Fibroblast of upper back skin (primary cell): ENCODE measurements around the gene MYD88.
"Not testable (repeated sequence)": the region's sequence is repeated elsewhere in the genome, so short reads cannot be mapped to it uniquely, and the experiment has no call there.

Experiments
- DNase-seq: peaks from one replicate; pipeline ENCODE4 v3.0.0-alpha.2; 2013

Gene MYD88

DNA sequence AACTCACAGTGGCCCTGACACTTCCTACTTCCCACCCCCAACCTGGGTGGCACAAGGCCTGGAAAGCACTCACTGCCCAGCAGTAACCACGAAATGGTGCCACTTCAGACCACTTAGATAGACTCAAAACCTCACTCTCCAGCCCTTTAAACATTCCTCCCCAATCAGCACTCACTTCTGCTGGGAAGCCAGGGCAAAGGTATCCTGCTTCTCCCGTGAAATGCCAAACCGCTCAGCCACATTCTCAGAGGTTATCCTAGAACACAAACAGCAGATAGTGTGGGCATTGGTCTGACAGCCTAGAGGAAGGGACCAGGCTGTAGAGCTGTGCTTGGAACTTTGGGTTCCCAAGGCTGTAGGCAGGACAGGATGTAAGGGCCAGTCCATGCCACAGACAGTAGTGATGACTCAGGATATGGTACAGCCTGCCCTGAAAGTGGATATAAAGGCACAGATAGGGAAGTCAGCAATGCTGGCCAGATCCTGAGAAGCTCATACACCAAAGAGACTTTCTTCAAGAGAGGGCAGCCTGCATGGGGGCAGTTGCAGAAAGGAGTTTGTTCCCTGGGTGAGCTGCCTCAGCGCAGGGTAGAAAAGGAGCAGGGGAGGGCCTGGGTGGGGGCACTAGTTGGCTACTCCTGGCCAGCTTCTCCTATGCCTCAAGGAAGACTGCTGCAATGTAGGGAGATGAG, 10.7 kb upstream of the MYD88 start:
- DNase-seq = no peak

DNA sequence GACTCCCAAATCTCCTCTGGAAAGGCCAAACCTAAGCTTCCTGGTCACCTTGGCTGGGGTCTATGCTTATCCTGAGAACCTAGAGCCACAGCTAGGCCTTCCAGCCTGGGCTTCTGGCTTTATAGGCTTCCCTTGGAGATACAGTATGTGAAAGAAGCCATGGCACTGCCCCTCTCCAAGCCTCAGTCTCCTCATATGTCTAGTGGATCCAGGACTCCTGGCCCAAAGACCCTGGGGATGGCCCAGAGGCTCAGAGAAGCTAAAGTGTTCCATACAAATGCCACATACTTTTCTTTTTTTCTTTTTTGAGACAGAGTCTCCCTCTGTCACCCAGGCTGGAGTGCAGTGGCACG, 10.2 kb upstream of the MYD88 start:
- no peak for DNase-seq

DNA sequence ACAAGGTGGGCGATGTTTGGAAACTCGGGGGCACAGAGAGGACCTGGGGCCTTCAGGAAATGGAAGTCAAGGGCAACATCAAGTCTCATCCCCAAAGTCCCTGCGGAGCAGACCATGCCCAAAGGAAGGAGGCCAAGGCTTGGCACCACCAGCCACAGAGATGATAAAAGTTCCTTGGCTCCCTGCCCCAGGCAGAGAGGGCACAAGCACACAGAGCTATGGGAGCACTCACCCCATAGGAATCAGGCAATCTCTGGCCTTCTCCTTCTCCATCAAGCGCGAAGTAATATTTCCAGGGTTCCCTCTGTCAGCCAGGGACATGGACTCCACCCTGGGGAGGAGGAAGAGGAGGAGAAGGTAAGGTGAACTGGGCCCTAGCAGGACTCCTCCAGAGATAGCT, 9.4 kb upstream of the MYD88 start:
- no peak for DNase-seq

DNA sequence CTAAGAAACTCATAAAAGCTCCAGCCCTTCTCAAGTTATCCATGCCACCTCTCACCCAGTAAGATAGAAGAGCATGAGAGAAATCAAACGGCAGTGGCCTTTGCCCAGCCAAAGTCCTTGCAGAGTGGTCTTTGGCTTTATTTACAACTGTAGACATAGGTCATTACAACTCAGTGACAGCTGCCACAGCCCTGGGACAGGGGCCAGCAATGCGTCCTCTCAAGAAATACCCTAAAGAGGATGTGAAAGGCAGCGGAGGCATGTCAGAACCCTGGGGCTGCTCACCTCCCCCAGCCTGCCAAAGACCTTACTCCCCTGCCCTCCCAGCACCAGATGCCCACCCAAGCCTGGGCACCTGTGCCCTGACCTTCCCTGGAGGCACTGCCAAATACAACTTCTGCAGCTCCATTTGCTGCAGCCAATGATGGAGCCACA, 7.8 kb upstream of the MYD88 start:
- DNase-seq = no peak

DNA sequence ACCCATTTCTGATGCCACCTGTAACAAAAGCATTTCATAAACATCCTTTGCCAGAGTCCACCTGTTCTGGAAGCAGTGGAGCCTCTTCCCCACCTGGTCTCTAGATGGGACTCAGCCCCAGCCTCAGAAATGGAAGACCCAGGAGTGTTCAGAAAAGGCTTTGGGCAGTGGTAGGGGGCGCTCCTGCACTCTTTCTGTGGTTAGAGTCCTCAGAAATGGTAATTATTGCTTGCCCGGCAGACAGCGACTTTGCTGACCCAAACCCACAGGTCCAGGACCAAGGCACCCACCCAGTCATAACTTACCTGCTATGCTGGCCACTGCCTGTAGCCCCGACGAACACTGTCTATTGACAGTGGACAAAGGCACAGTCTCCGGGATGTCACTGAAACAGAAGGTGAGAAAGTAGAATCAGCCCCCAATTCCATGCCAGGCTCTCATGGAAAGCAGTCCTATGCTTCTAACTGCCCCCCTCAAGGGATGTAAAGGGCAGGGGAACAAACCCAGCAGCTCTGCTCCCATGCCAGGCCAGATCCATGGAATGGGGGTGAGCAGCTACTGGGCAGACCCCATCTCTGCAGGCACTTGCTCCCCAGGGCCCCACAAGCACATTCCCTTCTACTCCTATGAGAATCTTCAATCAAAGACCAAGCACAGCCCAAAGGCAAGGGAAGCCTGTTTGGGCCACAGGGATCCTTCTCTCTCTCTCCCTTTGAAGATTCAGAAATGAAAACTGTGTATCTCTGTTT, 6.7 kb upstream of the MYD88 start:
- peak; percentile 17 for DNase-seq

DNA sequence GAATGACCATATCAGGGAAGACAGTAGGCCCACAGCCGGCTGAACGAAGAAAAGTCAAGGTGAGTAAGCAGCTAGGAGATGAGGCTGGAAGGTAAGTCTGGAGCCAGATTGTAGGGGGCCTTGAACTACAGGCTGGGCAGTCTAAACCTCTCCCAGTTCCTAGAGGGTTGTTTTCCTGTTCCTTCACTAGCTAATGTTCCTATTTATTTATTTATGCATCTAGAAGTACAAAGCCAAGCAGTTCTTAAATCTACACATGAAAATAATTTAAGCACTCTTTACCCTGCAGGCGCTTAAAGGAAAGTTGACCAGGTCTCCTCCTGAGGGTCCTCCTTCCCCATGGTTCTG, 5.3 kb upstream of the MYD88 start:
- DNase-seq = no peak

DNA sequence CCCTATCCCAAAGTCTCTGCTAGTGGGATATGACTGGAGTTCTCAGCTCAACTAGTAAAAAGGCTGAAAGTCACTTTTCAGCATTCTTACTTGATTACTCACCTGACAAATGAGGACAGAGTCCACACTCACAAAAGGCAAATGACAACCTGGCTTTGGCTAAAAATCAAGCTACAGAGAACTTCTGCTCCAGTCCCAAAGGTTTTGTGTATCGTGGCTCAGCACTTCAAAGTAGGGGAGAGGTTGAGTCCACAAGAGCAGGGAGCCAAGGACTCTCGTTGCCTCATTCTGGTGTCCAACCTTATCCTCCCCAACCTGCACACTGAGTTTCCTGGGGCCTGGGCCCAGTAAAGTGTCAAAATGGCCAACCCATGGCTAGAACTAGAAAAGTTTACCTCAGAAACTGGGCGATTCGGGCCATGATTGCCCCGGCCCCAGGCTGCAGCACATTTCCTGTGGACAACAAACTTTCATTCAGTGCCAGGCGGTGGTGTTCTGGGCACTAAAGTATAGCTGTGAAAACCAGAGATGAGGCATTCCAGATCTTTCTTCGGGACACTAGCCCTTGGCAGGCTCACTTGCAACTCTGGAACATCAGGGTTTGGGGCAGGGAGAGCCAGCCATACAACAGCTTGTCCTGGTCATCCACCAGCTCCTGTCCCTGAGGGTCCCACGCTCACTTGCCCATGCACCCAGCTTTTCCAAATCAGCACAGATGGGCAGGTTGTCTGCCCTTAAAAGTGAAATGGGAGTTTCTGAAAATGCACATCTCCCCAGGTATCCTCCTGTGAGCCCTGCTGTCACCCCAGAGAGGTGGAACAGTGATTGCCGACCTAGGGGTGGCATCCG, 4.7 kb upstream of the MYD88 start:
- DNase-seq = no peak

DNA sequence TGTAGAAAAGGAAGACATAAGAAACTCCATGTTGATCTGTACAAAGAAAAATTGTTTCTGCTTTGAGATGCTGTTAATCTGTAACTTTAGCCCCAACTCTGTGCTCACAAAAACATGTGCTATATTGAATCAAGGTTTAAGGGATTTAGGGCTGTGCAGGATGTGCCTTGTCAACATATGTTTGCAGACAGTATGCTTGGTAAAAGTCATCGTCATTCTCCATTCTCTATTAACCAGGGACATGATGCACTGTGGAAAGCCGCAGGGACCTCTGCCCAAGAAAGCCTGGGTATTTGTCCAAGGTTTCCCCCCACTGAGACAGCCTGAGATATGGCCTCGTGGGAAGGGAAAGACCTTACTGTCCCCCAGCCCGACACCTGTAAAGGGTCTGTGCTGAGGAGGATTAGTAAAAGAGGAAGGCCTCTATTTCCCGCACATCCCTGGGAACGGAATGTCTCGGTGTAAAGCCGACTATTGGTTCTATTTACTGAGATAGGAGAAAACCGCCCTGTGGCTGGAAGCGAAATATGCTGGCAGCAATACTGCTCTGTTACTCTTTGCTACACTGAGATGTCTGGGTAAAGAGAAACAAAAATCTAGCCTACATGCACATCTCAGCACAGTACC, 3.8 kb upstream of the MYD88 start:
- not testable (repeated sequence) for DNase-seq

DNA sequence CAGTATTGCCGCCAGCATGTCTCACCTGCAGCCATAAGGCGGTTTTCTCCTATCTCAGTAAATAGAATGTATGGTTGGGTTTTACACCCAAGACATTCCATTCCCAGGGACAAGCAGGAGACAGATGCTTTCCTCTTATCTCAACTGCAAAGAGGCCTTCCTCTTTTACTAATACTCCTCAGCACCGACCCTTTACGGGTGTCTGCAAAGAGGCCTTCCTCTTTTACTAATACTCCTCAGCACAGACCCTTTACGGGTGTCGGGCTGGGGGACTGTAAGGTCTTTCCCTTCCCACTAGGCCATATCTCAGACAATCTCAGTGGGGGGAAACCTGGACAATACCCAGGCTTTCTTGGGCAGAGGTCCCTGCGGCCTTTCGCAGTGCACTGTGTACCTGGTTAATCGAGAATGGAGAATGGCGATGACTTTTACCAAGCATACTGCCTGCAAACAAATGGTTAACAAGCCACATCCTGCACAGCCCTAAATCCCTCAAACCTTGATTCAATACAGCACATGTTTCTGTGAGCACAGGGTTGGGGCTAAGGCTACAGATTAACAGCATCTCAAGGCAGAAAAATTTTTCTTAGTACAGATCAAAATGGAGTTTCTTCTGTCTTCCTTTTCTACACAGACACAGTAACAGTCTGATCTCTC, 2.7 kb upstream of the MYD88 start:
- DNase-seq = not testable (repeated sequence)

DNA sequence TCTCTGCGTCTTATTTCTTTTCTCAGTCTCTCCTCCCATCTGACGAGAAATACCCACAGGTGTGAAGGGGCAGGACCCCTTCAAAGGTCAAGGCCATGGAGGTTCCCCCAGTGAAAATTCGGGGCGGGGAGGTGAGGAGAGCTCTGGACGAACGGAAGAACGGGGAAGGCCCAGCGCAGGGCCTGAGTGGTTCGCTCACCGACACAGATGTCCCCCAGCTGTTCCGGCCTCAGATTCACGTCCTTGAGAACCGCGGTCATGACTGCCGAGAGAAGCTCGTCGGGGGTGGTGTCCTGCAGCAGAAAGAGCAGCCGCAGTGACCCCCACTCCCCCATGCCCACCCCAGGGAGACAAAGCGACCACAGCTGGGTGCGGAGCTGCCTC, 2.1 kb upstream of the MYD88 start:
- DNase-seq = no peak

DNA sequence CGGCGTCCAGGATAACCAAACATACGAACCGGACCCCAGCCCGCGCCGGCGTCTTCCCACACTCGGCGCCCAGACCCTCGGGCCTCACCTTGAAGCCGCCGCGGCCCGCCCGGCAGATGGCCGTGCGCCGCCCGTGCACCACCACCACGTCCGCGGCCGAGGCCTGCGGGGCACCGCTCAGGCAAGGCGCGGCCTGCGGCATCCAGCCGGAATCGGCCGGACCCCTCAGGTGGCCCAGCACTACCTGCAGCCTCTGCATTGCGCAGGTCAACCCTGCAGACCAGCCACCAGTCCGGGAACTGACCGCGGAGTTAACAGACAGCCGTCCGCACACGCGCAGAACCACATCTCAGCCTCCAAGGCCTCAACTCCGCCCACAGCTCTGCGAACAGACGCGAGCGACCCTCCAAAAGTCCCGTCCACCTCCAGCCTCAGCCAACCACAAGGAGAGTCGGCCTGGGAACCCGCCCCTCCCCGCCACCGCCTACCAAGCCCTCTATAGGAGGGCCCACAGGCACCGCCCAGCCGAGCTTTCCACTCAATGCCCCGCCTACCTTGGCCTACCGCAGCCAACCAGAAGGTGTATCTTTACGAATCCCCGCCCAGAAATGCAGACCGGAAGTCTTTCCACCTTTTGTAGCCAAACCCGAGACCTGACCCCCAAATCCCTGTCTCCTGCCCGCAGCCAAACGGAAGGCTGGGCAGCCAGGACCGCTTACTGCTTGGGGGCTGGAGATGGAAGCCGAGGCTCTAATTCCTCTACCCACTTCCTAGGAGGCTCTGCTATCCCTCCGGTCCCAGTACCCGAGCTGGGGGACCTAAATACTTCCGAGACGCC, 1.5 kb upstream of the MYD88 start, which contains the start of gene ACAA1:
Gene ACAA1, minus strand, starts transcription at position 351 of the 838 bp plus-strand sequence. Its CDS starts 92 bp downstream, at position 259.
- DNase-seq = peak; percentile 99

DNA sequence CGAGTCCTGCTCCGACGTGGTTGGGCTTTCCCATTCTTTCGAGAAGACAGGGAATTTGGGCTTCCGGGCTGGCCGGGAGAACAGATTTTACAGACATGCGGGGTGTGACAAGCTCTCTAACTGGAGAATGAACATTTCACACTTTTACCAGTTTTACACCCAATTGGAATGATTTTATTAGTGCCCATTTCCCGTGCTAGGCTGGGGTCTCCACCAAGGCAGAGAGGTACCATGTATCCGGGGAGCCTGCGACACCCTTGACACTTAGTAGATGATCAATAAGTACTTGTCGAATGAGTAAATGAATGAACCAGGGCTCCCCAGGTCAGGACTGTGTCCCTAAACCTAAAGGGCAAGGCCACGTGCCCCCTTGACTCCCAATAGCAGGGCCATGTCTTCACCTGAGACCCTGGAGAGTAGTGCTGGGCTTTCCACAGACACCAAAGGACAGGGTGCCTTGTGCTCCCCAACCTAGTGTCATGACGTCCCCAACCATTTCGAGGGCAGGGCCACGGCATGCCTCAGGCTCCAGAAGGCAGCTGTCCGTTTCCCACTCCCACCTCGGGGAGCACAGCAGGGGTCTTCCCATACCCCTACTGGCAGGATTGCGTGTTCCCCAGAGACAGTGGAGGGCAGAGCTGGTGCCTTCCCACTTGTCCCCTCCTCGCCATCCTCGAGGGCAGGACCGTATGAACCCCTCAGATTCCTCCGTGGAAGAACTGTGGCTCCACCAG, 679 bp upstream of the MYD88 start:
- no peak for DNase-seq

DNA sequence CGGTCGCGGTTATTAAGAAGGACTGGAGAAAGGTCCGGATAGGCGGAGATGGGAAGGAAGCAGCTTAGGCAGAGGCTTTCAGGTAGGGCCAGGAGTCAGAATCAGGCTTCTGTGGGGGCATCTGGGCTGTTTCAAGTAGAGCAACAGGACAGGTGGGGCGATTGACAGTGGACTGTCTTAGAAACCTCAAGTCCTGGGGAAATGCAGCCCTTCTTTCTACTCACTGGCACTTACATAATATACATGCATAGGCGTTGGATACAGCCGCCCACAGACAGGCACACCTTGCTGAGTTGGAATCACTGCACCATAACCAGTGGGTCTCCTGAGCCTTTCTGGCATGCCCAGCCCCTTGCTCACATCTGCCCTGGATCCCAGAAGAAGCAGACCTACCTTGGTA, 730 bp downstream of the MYD88 start:
- DNase-seq = no peak

DNA sequence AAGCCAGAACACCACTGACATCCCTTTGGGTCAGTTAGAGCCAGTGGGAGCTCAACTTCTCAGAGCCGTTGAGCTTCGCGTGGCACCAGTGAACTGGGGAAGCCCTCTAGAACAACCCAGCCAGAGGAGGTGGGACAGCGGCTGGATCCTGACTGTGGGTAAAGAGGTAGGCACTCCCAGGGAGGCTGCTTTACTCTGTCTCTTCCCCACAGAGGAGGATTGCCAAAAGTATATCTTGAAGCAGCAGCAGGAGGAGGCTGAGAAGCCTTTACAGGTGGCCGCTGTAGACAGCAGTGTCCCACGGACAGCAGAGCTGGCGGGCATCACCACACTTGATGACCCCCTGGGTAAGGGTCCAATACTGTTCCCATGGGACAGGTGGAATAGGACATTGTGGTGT, 1.2 kb downstream of the MYD88 start:
- no peak for DNase-seq

DNA sequence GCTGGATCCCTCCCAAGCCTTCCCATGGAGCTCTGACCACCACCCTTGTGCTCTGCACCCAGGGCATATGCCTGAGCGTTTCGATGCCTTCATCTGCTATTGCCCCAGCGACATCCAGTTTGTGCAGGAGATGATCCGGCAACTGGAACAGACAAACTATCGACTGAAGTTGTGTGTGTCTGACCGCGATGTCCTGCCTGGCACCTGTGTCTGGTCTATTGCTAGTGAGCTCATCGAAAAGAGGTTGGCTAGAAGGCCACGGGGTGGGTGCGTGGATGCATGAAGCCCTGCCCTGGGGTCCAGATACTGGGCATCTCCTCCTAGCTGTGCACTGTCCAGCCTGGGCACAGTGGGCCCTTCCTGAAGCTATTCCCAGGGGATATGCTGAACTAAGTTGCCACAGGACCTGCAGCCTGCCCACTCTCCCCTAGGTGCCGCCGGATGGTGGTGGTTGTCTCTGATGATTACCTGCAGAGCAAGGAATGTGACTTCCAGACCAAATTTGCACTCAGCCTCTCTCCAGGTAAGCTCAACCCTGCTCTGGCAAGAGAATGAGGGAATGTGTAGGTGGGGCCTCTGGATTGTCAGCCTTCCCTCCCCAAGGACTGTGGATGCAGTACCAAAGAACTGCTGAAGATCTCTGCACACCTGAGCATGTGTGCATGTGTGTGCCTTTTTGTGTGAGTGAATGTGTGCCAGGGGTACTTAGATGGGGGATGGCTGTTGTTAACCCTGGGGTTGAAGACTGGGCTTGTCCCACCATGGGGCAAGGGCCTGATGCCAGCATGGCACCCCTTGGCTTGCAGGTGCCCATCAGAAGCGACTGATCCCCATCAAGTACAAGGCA, 2.1 kb downstream of the MYD88 start:
- no peak for DNase-seq

DNA sequence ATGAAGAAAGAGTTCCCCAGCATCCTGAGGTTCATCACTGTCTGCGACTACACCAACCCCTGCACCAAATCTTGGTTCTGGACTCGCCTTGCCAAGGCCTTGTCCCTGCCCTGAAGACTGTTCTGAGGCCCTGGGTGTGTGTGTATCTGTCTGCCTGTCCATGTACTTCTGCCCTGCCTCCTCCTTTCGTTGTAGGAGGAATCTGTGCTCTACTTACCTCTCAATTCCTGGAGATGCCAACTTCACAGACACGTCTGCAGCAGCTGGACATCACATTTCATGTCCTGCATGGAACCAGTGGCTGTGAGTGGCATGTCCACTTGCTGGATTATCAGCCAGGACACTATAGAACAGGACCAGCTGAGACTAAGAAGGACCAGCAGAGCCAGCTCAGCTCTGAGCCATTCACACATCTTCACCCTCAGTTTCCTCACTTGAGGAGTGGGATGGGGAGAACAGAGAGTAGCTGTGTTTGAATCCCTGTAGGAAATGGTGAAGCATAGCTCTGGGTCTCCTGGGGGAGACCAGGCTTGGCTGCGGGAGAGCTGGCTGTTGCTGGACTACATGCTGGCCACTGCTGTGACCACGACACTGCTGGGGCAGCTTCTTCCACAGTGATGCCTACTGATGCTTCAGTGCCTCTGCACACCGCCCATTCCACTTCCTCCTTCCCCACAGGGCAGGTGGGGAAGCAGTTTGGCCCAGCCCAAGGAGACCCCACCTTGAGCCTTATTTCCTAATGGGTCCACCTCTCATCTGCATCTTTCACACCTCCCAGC, 2.9 kb downstream of the MYD88 start:
- DNase-seq = no peak

DNA sequence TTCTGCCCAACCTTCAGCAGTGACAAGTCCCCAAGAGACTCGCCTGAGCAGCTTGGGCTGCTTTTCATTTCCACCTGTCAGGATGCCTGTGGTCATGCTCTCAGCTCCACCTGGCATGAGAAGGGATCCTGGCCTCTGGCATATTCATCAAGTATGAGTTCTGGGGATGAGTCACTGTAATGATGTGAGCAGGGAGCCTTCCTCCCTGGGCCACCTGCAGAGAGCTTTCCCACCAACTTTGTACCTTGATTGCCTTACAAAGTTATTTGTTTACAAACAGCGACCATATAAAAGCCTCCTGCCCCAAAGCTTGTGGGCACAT, 3.5 kb downstream of the MYD88 start:
- no peak for DNase-seq

DNA sequence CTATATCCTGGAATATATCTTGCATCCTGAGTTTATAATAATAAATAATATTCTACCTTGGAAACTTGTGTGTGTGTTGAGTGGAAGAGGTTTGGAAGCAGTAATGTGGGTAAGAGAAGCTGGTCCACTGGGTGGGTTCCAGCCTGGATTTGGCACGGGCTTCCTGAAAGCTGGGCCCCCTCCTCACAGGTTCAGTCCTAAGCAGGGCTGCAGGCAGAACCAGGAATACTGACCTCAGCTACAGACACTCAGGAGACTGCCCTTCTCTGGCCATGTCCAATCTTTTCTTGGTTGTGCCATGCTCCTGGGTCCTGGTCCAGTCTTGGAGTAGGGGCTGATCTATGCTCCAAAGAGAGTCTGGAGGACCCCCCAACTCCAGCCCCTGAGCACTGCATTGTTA, 4.5 kb downstream of the MYD88 start:
- DNase-seq = no peak

DNA sequence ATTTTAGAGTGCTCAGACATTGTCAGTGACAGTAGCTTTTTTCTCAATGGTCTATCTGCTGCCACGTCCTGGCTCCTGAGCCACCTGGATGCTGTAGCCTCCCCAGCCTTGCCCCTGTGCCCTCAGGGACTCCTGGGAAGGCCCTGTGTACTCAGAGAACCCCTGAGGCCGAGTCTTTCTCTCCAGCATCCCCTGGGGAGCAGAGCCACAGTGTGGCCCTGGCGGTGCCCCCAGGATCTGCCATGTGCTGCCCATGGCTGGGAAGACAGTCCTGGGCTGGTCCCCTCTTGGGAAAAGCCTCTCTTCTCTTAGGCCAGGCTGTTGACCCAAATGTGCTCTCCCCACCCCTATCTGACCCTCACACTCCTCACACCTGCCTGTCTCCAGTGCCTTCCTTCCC, 5.0 kb downstream of the MYD88 start:
- DNase-seq = no peak

DNA sequence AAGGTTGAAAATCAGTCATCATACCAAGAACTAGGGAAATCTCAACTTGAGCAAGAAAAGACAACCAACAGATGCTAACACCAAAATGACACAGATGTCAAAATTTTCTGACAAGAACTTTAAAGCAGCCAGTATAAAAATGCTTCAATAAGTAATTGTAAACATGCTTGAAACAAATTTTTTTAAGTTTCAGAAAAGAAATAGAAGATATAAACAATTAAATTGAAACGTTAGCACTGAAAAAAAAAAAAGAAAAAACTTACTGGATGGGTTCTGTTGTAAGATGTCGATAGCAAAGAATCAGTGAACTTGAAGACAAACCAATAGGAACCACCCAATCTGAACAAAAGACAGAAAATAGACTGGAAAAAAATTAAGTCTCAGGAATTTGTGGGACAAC, 8.0 kb downstream of the MYD88 start:
- no peak for DNase-seq
